Gastroesophageal sphincter (tissue), 4 donors: ENCODE data around the gene ZBTB17. TPM values are rescaled to one million over a fixed set of nuclear protein-coding genes. Genes with fewer than 3 reads are reported as not detected.

Source experiments
- ATAC-seq: fragments of 150-250 bp; one replicate; pipeline ENCODE4 v1.9.1; 2016; ENCODE audit warnings: mild to moderate bottlenecking, moderate library complexity
- H3K27ac ChIP-seq, 4 donors: fragments of 200-600 bp; sonication (generic) in 3 of 4; 1 replicate in 3 of 4; 2 replicates in 1 of 4; pipeline ENCODE4 v1.5.1; 2016 to 2019
- H3K27me3 ChIP-seq: fragments of 200-600 bp; sonication (generic); one replicate; pipeline ENCODE4 v1.5.1; 2019
- H3K36me3 ChIP-seq, 2 donors: fragments of 200-600 bp; sonication (generic); one replicate each; pipeline ENCODE4 v1.5.1; 2019; ENCODE audit warnings: control low read depth in 1 of 2
- H3K4me1 ChIP-seq, 3 donors: fragments of 200-600 bp; sonication (generic); 1 replicate in 2 of 3; 2 replicates in 1 of 3; pipeline ENCODE4 v1.5.1; 2016 to 2019; ENCODE audit warnings: control low read depth in 2 of 3
- H3K4me3 ChIP-seq, 2 donors: fragments of 200-600 bp; sonication (generic); one replicate each; pipeline ENCODE4 v1.5.1; 2019; ENCODE audit warnings: mild to moderate bottlenecking in 1 of 2, moderate library complexity in 1 of 2
- H3K9me3 ChIP-seq, 3 donors: fragments of 200-600 bp; sonication (generic); one replicate each; pipeline ENCODE4 v1.5.1; 2017 to 2019; ENCODE audit warnings: control low read depth in 2 of 3
- CTCF ChIP-seq, 4 experiments: fragments of 200-600 bp in 2 of 4; fragments of 450-650 bp in 2 of 4; sonication (generic) in 1 of 4; IDR thresholded peaks; one replicate each; pipeline ENCODE4 v1.5.1; 2017 to 2019; ENCODE audit warnings: antibody characterized with exemption in 4 of 4, mild to moderate bottlenecking in 2 of 4, moderate library complexity in 2 of 4
- EP300 ChIP-seq: sonication (generic); formaldehyde crosslinking; IDR thresholded peaks from one replicate; pipeline ENCODE4 v1.6.1; 2017; ENCODE audit warnings: antibody characterized with exemption, mild to moderate bottlenecking
- POLR2A ChIP-seq, 2 donors: fragments of 450-650 bp; IDR thresholded peaks; one replicate each; pipeline ENCODE4 v1.6.1; 2017; ENCODE audit warnings: antibody characterized with exemption in 2 of 2, mild to moderate bottlenecking in 2 of 2, moderate library complexity in 1 of 2
- POLR2AphosphoS5 ChIP-seq: sonication (generic); formaldehyde crosslinking; IDR thresholded peaks from one replicate; pipeline ENCODE4 v1.6.1; 2017; ENCODE audit warnings: antibody characterized with exemption
- WGBS, 2 donors: methylation state at CpG; one replicate each; pipeline ENCODE4 v1.1.5; 2018; ENCODE audit warnings: low coverage in 1 of 2; 5-methylcytosine and 5-hydroxymethylcytosine counted together
- total RNA-seq, 4 donors: library from RNA; depleted of rRNA; stranded (reverse); fragments of >200 nt; gene quantifications; one replicate each; pipeline ENCODE4 v1.1.0, GENCODE V29; 2016

The ZBTB17 gene
- total RNA-seq, 4 donors from 2014 or later = 24.0 to 65.7 (median 29.0) TPM

DNA sequence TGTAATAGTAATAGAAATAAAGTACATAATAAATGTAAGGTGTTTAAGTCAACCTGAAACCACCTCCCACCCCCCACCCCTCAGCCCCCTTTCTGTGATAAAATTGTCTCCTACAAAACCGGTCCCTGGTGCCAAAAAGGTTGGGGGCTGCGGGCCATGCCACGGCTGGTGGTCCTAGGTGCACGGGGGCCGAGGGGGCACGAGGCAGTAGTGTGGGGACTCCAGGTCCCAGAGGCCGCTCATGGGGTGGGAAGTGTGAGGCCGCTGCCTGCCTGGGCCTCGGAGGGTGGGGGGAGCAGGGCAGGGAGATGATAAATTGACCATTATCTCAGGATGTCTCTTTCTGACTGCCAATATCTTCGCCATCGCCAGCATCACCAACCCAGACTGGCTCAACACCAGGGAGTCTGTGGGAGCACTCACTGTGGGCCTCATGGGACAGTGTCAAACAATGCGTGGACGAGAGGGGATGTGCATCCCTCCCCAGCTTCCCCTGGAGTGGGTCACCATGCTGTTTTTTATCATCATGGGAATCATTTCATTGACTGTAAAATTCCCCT is 6.5 kb downstream of the ZBTB17 start:
- WGBS, 2 donors = 87 to 100% methylated on average over 3 to 7 of the region's 13 CpGs
- Histone ChIP-seq H3K9me3 (no peaks in the 10 kb centered on the region), H3K36me3 (peaks cover 0 to 47% of the 10 kb centered on the region in 2 donors), H3K4me1 (peaks cover 3 to 56% (median 17%) of the 10 kb centered on the region in 3 donors), H3K27ac (no peak overlapping the region), H3K27me3 (no peaks in the 10 kb centered on the region), H3K4me3 (no peak overlapping the region)
- TF ChIP-seq EP300 (no peak), POLR2A (IDR thresholded peaks at IDR 0.05) (no peak), POLR2AphosphoS5 (no peak), CTCF (IDR thresholded peaks at IDR 0.05) (no peak)
- no peak for ATAC-seq

- Histone ChIP-seq H3K27ac (no peak overlapping the region), H3K4me3 (no peak overlapping the region), H3K9me3 (no peaks in the 10 kb centered on the region), H3K4me1 (peaks cover 5 to 56% (median 19%) of the 10 kb centered on the region in 3 donors), H3K36me3 (peaks cover 0 to 46% of the 10 kb centered on the region in 2 donors), H3K27me3 (no peaks in the 10 kb centered on the region)
- 83 to 90% methylated on average over 1 to 2 of the region's 5 CpGs for WGBS, 2 donors
- no peak for ATAC-seq
- TF ChIP-seq CTCF (IDR thresholded peaks at IDR 0.05) (no peak), POLR2AphosphoS5 (no peak), EP300 (no peak), POLR2A (IDR thresholded peaks at IDR 0.05) (no peak)
Measured at GRCh38 chr1:15968172-15968571, 7.7 kb downstream of the ZBTB17 start.

DNA sequence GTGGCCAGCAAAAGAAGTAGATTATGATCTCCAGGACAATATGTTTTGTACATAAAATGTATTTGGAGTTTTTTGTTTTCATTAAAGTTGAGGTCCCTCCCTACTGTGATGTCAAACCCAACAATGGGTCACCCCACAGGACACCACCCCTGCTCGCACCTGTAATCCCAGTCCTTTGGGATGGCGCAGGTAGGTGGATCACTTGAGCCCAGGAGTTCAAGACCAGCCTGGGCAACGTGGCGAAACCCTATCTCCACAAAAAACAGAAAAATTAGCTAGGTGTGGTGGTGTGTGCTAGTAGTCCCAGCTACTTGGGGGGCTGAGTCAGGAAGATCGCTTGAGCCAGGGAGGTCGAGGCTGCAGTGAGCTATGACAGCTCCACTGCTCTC is 9.0 kb downstream of the ZBTB17 start:
- H3K36me3 ChIP-seq = peaks cover 0 to 34% of the 10 kb centered on the region in 2 donors
- TF ChIP-seq CTCF (IDR thresholded peaks at IDR 0.05) (no peak), POLR2AphosphoS5 (no peak), EP300 (no peak), POLR2A (IDR thresholded peaks at IDR 0.05) (no peak)
- no peak overlapping the region for H3K27ac ChIP-seq
- H3K4me1 ChIP-seq = peaks cover 5 to 68% (median 23%) of the 10 kb centered on the region in 3 donors
- no peaks in the 10 kb centered on the region for H3K27me3 ChIP-seq
- WGBS, 2 donors = 95% methylated on average over 4 of the region's 6 CpGs; no CpG with 5 or more reads in 1 of the 2 donors
- H3K9me3 ChIP-seq = no peaks in the 10 kb centered on the region
- H3K4me3 ChIP-seq = no peak overlapping the region
- ATAC-seq = no peak

DNA sequence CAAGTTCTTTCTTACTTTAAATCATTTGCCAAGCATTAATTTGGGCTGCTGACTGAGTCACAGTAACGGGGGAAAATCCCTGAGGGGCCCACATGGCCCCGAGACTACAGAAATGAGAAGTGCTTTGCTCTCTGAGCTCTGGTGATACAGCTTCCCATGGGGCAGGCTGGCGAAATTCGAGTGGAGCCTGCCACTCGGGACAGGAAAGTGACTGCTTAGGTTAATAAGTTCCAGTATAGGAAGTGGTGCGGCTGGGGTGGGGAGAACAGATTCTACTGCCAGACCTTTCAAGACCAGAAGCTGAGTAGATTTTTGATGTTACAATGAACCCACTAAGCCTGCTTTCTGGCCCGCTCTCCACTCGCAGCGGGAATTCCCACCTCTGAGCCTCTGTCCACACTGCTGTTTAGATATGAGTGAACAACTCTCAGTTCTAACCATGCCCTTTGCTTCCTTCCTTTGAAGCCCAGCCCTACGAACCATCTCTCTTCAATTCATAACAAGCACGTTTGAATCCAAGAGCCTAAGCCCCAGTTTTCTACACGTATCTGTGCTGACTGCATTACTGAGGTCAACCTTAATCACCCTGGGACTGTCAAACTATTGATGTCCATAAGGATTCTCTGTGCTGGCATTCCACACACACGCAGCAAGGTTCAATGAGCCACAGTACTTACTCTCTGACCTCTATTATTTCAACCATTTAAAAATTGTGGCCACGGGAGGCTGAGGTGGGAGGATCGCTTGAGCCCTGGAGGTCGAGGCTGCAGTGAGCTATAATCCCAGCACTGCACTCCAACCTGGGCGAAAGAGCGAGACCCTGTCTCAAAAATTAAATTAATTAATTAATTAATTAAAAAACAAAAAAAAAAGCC is 9.6 kb downstream of the ZBTB17 start:
- Histone ChIP-seq H3K27ac (peak overlapping the region in 3 of 4 donors; percentile 6 to 68 (median 67)), H3K27me3 (no peaks in the 10 kb centered on the region), H3K9me3 (no peaks in the 10 kb centered on the region), H3K4me3 (no peak overlapping the region), H3K36me3 (peaks cover 0 to 29% of the 10 kb centered on the region in 2 donors), H3K4me1 (peaks cover 5 to 71% (median 23%) of the 10 kb centered on the region in 3 donors)
- WGBS, 2 donors = 28 to 42% methylated on average over 8 to 15 of the region's 18 CpGs
- no peak for TF ChIP-seq CTCF (IDR thresholded peaks at IDR 0.05)
- TF ChIP-seq EP300 = no peak
- no peak for TF ChIP-seq POLR2AphosphoS5
- no peak for TF ChIP-seq POLR2A (IDR thresholded peaks at IDR 0.05)
- ATAC-seq = no peak
